ENCODE measurements around the gene SLC37A1. TPM values are rescaled to one million over a fixed set of nuclear protein-coding genes. Genes with fewer than 3 reads are reported as not detected.

SLC37A1 gene
- total RNA-seq, 2 donors from 2014 or later, result 98.5 to 118 TPM

DNA sequence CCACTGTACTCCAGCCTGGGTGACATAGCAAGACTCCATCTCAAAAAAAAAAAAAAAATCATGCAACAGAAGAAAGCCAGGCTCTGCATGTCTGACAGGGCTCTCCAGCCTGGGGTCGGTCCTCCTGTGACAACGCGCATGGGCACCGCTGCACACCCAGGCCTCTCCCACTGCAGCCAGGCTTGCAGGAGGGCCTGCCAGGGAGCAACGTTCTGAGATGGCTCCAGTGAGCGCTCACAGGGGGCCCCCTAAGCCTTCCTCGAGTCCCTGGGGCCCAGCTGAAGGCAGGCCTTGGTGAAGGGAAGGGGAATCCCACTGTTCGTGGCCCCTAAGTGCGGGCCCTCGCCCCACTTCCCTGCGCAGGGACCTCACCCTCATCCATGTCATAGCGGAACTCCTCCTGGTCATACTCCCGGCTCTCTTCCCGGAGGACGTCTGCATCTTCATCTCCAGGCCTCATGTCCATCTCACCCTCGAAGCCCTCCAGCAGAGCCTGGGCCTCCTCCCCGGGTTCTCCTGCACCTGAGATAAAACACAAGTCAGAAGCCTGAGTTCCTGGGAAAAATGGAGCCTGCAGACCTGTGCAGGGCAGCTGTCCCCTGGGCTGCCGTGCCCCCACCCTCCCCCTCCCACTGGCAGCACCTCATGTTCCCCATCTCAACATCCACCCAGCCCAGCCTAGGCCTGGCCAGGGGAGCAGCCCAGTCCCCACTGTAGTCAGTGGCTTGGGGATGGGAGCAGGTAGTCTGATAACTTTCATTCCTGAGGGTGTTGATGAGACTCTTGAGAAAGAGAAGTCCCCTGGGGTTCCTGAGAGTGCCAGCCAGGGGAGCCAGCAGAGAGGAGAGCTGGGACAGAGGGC, 37.9 kb upstream of the SLC37A1 start:
- TF ChIP-seq, protein P1, sequence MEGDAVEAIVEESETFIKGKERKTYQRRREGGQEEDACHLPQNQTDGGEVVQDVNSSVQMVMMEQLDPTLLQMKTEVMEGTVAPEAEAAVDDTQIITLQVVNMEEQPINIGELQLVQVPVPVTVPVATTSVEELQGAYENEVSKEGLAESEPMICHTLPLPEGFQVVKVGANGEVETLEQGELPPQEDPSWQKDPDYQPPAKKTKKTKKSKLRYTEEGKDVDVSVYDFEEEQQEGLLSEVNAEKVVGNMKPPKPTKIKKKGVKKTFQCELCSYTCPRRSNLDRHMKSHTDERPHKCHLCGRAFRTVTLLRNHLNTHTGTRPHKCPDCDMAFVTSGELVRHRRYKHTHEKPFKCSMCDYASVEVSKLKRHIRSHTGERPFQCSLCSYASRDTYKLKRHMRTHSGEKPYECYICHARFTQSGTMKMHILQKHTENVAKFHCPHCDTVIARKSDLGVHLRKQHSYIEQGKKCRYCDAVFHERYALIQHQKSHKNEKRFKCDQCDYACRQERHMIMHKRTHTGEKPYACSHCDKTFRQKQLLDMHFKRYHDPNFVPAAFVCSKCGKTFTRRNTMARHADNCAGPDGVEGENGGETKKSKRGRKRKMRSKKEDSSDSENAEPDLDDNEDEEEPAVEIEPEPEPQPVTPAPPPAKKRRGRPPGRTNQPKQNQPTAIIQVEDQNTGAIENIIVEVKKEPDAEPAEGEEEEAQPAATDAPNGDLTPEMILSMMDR (IDR thresholded peaks at IDR 0.05), result no peak
- Histone ChIP-seq H3K36me3 (no peaks in the 10 kb centered on the region), H3K27ac (no peak overlapping the region), H3K4me3 (no peak overlapping the region), H3K9ac (ENCODE audit: low read depth in 2 of 2, low read length in 2 of 2) (no peak overlapping the region), H3K4me1 (peaks cover 9% of the 10 kb centered on the region), H3K27me3 (no peaks in the 10 kb centered on the region), H3K9me3 (no peaks in the 10 kb centered on the region)
- DNase-seq, result no peak
- intact Hi-C loops (cut with DNase I), result no loop called here

DNA sequence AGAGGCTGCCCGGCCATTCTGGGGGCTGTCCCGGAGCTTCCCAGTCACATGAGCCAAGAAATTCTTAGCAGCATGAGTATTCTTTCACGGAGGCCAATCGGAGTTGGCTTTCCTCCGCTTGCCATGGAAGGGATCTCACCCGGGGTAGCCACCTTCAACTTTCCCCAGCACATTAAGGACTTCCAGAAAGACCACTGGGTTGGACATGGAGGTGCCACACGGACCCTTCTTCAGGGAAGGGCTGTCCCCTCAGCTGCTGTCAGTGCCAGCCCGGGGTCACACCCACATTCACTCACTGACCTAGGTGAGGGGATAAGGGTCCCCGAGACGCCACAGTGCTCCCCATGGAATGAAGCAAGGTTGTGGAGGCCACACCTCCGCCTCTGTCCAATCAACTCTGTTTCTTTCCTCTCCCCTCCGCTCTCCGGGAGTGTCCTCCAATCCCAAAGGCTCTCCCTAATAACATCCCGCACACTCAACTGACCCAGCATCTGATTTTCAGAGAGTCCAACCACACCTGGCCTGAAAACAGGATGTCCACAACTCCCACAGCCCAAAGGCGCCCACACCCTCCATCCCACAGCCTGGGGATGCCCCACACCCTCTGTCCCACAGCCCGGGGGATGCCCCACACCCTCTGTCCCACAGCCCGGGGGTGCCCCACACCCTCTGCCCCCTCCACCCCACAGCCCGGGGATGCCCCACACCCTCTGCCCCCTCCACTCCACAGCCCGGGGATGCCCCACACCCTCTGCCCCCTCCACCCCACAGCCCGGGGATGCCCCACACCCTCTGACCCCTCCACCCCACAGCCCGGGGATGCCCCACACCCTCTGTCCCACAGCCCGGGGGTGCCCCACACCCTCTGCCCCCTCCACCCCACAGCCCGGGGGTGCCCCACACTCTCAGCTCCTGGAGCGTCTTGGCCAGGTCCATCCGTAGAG, 37.0 kb upstream of the SLC37A1 start:
- Histone ChIP-seq H3K4me3 (no peak overlapping the region), H3K27ac (no peak overlapping the region), H3K9me3 (no peaks in the 10 kb centered on the region), H3K27me3 (no peaks in the 10 kb centered on the region), H3K36me3 (no peaks in the 10 kb centered on the region), H3K9ac (ENCODE audit: low read depth in 2 of 2, low read length in 2 of 2) (no peak overlapping the region), H3K4me1 (peaks cover 11% of the 10 kb centered on the region)
- DNase-seq, result no peak
- TF ChIP-seq, protein P1 (IDR thresholded peaks at IDR 0.05), result no peak
- intact Hi-C loops (cut with DNase I), result no loop called here

DNA sequence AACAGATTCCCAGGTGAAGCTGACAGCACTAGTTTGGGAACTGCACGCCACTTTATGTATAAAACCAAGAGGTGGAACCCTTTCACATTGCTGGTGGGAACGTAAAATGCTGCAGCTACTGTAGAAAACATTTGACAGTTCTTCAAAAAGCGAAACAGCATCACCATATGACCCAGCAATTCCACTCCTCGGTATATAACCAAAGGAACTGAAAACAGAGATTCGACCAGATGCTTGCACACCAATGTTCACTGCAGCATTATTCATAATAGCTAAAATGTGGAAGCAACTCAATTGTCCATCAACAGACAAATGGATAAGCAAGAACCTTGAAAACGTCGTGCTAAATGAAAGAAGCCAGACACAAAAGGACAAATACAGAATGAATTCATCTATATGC, 35.1 kb upstream of the SLC37A1 start:
- Histone ChIP-seq H3K4me1 (peaks cover 11% of the 10 kb centered on the region), H3K9ac (ENCODE audit: low read depth in 2 of 2, low read length in 2 of 2) (no peak overlapping the region), H3K9me3 (no peaks in the 10 kb centered on the region), H3K36me3 (no peaks in the 10 kb centered on the region), H3K27me3 (no peaks in the 10 kb centered on the region), H3K27ac (no peak overlapping the region), H3K4me3 (no peak overlapping the region)
- intact Hi-C loops (cut with DNase I), result no loop called here
- TF ChIP-seq, protein P1 (IDR thresholded peaks at IDR 0.05), result no peak
- DNase-seq, result peak; percentile 6

DNA sequence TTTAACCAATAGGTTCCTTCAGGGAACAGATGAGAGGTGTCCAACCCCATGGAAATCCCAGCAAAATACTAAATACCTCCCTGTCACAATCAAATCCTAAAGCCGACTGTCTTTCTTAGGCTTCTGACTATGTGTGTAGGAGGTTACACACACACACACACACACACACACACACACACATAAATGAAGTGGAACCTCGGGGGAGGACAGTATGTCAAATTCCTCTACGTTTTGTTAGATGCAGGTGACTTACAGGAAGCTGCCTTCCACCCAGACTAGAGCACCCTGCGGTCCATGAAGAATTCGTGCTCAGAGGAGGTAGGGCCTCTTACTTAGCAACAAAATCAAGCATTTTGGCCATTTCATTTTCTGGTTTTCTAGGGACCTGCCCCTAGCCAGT, 34.1 kb upstream of the SLC37A1 start:
- Histone ChIP-seq H3K27ac (no peak overlapping the region), H3K9ac (ENCODE audit: low read depth in 2 of 2, low read length in 2 of 2) (no peak overlapping the region), H3K4me1 (peaks cover 8% of the 10 kb centered on the region), H3K27me3 (no peaks in the 10 kb centered on the region), H3K4me3 (no peak overlapping the region), H3K36me3 (no peaks in the 10 kb centered on the region), H3K9me3 (no peaks in the 10 kb centered on the region)
- TF ChIP-seq, protein P1 (IDR thresholded peaks at IDR 0.05), result no peak
- DNase-seq, result no peak
- intact Hi-C loops (cut with DNase I), result no loop called here

DNA sequence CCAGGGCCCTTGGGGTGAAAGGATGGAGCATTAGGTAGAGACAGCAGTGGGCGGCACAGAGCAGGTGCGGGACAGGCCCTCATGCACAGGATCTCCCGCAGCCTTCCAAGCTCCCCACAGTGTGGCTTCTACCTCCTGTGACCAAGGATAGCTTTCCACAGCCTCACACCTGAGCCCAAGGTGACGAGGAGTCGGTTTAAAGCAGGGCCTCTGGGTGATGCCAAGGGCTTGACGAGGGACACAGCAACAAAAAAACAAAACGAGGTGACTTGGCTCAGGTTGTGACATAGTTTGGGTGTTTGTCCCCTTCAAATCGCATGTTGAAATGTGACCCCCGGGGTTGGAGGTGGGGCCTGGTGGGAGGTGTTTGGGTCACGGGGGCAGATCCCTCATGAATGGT, 32.9 kb upstream of the SLC37A1 start:
- TF ChIP-seq, protein P1 (IDR thresholded peaks at IDR 0.05), result no peak
- Histone ChIP-seq H3K27ac (no peak overlapping the region), H3K27me3 (no peaks in the 10 kb centered on the region), H3K36me3 (no peaks in the 10 kb centered on the region), H3K4me1 (peaks cover 5% of the 10 kb centered on the region), H3K9me3 (no peaks in the 10 kb centered on the region), H3K4me3 (no peak overlapping the region), H3K9ac (ENCODE audit: low read depth in 2 of 2, low read length in 2 of 2) (no peak overlapping the region)
- intact Hi-C loops (cut with DNase I), result no loop called here
- peak; percentile 17 for DNase-seq

All from colonic mucosa (tissue), 4 donors.